Hypothalamus (tissue), 51 donors: ENCODE data around the gene P3R3URF.

Source experiments
- DNase-seq, 51 donors: peaks; one replicate each; lab custom pipeline; 2025; lab: John Stamatoyannopoulos, UW

Gene P3R3URF

DNA sequence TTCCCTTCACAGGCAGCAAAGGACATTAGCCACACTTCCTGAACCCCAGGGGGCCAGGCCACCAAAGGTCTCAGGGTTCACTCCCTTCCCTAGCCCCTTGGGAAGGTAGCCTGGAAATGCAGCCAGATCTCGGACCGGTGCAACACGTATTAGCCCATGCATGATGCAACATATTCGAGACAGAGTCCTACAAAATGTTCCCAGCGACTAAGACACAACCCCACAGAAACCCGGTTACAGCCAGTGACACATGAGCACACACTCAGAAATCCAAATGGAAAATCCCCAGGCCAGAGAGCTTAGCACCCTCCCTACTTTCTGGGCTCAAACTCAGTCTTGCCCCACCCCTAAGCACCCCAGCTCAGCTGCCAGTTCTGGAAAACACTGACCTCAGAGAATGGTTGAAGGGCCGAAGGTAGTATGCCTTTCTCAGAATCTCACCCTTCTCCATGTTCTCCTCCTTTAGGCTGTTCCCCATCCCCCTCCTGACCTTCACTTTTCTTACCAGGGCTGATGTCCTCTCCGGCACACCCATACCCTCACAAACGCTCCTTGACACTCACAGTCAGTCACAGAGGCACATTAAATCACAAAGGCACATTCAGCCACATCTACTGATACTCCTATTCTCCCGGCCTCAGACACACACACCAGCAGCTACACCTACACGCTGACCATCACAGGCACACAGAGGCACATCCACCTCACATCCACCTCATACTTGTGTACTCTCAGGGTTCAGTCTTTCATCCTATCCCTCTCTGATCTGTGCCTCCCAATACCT lies 1.6 kb downstream of the P3R3URF start, which contains the start of gene TSPAN1:
Gene TSPAN1 (plus strand): TSS at position 640 of the 784 bp plus-strand sequence. CDS start 6,021 bp downstream, outside the sequence.
- DNase-seq = peak in 1 of 51 donors; percentile 10

GRCh38 chr1:46173361-46173856 lies 2.9 kb downstream of the P3R3URF start:
- DNase-seq = peak in 5 of 51 donors; percentile 9 to 46 (median 25)

DNA sequence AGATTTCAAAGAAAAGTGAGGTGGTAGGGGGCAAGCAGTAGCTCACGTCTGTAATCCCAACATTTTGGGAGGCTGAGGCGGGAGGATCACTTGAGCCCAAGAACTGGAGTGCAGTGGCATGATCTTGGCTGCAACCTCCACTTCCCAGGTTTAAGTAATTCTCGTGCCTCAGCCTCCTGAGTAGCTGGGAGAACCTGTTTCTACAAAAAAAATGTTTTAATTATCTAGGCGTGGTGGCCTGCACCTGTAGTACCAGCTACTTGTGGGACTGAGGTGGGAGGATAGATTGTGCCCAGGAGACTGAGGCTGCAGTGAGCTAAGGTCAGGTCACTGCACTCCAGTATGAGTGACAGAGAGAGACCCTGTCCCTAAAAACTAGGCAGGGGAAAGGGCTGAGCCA lies 4.0 kb downstream of the P3R3URF start:
- DNase-seq = no peak

DNA sequence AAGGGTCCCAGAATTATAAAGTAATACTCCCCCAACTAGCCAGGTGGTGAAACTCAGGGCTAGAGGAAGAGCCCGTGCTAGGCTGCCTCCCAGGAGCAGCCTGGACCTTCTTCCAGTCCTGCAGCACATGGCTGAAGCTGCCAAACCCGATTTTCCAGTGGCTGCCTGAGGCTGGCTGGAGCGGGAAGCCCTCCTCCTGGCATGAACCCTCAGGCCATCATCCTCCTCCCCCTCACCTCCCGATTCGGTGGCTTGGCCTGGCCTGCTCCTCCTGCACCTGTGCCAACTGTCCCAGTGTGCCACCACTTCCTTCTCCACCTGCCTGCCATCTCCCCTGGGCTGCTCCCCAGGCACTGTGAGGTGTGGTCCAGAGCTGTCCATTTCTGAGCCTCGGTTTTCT lies 4.4 kb downstream of the P3R3URF start:
- no peak for DNase-seq

DNA sequence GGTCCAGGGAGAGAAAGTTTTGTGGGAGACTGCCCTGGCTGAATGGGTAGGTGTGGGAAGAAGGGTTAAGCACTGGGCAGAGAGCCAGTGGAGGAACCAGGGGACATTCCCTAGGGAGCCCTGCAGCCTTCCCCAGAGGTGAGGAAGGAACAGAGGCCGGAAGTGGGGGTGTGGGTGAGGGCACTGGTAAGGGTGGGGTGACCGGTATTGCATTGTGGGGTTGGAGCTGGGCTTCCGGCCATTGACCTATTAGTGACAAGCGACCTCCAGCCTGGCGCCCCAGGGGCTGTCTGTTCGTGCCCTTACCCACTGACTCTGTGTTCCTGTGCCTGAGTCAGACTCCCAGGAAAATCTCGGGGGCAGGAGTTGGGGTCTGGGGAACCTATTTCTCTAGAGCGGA lies 4.9 kb downstream of the P3R3URF start:
- DNase-seq = no peak

DNA sequence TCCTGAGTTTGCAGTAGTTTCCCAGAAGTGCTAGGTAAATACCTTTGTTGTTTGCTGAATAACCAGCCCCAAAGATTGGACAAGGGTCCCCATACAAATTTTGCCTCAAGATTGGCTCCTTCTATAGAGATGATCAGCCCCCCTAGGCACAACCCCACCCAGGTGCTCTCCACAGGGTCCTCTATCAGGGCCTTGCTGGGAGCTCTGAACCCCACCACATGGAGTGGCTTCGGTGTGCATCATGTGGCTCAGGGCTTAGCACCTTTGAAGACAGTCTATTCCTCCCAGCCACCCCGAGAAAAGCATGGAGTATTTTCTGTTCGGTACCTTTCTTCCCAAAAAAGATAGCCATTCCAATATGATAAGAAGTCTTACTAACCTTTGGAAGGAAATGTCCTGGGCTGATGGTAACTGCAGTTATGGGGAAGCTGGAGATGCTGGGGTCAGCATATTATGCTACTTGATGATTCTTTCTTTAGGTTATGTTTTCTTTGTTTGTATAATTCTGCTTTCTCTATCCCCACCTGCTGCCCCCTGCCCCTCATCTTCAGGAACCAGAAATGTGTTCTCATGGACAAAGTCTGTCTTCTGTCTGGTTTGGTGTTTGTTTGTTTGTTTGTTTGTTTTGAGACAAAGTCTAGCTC lies 6.4 kb downstream of the P3R3URF start:
- DNase-seq = no peak

GRCh38 chr1:46168477-46168876 lies 7.8 kb downstream of the P3R3URF start:
- DNase-seq = no peak

DNA sequence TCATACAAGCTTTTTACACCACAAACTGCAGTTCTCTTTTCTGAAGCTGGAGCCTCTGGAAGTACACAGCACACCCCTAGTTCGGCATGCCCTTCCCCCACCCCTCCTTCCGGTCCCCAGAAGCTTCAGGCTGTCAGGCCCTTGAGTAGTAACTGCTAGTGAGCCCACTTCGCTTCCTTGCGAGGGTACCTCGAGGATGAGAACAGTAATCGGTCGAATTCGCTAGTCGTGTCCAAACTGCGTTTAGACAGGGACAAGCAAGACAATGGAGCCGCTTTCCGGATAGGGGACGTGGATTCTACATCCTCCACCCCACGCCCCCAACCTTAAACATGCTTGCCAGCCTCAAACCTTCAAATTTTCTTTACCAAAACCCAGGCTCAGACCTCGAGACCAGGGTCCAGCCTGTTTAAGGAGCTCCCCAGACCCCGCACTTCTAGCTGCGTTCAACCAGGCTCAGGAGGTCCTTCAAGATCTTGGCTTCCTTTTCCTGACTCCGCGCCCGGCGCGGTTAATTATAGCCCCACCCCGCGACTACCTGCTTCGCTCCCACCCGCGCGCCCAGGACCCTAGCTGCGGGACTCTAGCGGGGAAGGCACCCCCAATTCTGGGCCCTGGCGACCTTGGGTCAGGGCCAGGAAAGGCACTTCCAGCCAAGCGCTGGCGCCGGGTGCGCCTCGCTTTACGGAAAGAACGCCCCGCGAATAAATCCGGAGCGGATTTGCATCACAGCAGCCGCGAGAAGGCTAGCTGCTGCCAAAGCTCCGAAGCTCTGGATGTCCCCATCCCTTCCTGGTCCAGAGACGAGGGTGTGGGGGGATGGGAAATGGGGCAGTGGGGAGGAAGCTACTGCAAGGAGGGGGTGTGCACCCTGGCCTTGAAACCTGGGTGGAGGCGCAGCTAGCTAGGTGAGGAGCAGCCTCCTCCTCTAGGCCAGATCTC lies 9.5 kb downstream of the P3R3URF start:
- DNase-seq = peak in 8 of 51 donors; percentile 14 to 44 (median 24)

- DNase-seq = no peak
Measured at GRCh38 chr1:46160212-46160611, 16.1 kb downstream of the P3R3URF start.

DNA sequence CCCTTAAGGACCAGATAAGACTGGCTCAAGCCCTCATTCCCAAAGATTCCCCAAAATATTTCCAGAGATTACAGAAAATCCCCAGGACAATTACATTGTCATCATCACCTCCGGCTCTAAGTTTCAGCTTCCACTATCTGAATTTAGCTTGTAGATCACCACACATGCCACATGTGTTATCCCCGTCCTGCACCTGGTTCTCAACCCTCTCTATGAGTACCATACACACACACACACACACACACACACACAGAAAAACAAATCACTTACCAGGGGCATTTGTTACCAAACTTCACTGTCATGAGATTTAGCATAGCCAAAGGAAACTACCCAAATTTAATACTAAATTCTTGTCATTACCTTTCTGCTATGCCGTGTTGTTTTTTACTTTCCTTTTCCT lies 16.8 kb downstream of the P3R3URF start:
- no peak for DNase-seq

- no peak for DNase-seq
Measured at GRCh38 chr1:46158312-46159281, 17.7 kb downstream of the P3R3URF start.

DNA sequence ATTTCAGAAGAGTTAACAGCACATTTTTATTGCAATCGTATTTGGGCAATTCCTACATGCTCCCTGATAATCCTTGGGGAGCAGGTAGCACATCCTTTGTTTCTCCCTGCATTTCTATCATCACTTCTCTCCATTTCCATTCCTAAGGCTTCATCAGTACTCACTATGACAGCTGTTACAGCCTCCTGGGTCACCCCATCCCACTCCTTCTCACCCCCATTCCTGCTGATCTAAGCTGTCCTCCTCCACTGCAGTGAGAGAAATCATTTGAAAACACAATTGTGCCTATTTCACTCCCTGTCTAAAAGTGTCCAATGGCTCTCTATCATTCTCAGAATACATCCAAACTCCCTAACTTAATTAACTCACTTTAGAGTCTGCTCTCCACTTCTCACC lies 18.4 kb downstream of the P3R3URF start:
- no peak for DNase-seq

GRCh38 chr1:46153732-46154131 lies 22.6 kb downstream of the P3R3URF start:
- DNase-seq = no peak

- no peak for DNase-seq
Measured at GRCh38 chr1:46153228-46153627, 23.1 kb downstream of the P3R3URF start.

GRCh38 chr1:46152016-46152415 lies 24.3 kb downstream of the P3R3URF start:
- DNase-seq = no peak

- DNase-seq = no peak
Measured at GRCh38 chr1:46150085-46150484, 26.2 kb downstream of the P3R3URF start.

GRCh38 chr1:46148318-46148717 lies 28.0 kb downstream of the P3R3URF start:
- DNase-seq = no peak

- DNase-seq = no peak
Measured at GRCh38 chr1:46137916-46138315, 38.4 kb downstream of the P3R3URF start.

- no peak for DNase-seq
Measured at GRCh38 chr1:46136711-46137110, 39.6 kb downstream of the P3R3URF start.
